Measurements from ENCODE around the gene ALDH1B1. TPM values are rescaled to one million over a fixed set of nuclear protein-coding genes. Genes with fewer than 3 reads are reported as not detected.

The ALDH1B1 gene
- total RNA-seq, 1 donor from 2014 or later = 9.0 TPM

GRCh38 chr9:38431116-38431515, 38.6 kb downstream of the ALDH1B1 start:
- intact Hi-C loops (cut with micrococcal nuclease) = no loop called here
- H3K27me3 Mint-ChIP-seq = peaks cover 20% of the 10 kb centered on the region
- DNase-seq (no peak), ATAC-seq (ENCODE audit: low read depth) (no peak)
- no peak overlapping the region for H3K27ac Mint-ChIP-seq
- TF ChIP-seq, protein P1, sequence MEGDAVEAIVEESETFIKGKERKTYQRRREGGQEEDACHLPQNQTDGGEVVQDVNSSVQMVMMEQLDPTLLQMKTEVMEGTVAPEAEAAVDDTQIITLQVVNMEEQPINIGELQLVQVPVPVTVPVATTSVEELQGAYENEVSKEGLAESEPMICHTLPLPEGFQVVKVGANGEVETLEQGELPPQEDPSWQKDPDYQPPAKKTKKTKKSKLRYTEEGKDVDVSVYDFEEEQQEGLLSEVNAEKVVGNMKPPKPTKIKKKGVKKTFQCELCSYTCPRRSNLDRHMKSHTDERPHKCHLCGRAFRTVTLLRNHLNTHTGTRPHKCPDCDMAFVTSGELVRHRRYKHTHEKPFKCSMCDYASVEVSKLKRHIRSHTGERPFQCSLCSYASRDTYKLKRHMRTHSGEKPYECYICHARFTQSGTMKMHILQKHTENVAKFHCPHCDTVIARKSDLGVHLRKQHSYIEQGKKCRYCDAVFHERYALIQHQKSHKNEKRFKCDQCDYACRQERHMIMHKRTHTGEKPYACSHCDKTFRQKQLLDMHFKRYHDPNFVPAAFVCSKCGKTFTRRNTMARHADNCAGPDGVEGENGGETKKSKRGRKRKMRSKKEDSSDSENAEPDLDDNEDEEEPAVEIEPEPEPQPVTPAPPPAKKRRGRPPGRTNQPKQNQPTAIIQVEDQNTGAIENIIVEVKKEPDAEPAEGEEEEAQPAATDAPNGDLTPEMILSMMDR (IDR thresholded peaks at IDR 0.05) = no peak
- H3K4me3 Mint-ChIP-seq = no peak overlapping the region
- H3K9me3 Mint-ChIP-seq = no peaks in the 10 kb centered on the region
- H3K4me1 Mint-ChIP-seq = no peaks in the 10 kb centered on the region
- POLR2A ChIA-PET = no interaction called here
- CTCF ChIA-PET = interaction anchor here (5.0 kb wide), 1 partner anchor 517 kb away, joined by 39 read pairs; no protein-coding TSS in a partner anchor
- no peaks in the 10 kb centered on the region for H3K36me3 Mint-ChIP-seq (ENCODE audit: low read depth)

- Mint-ChIP-seq H3K4me3 (no peak overlapping the region), H3K9me3 (no peaks in the 10 kb centered on the region), H3K27ac (no peak overlapping the region), H3K36me3 (ENCODE audit: low read depth) (no peaks in the 10 kb centered on the region), H3K27me3 (peaks cover 15% of the 10 kb centered on the region), H3K4me1 (peaks cover 2% of the 10 kb centered on the region)
- intact Hi-C loops (cut with micrococcal nuclease) = loop anchor here (1.0 to 2.0 kb wide), 2 partner anchors 62 to 520 kb away; no protein-coding TSS in a partner anchor
- POLR2A ChIA-PET = no interaction called here
- no peak for DNase-seq
- no peak for ATAC-seq (ENCODE audit: low read depth)
- CTCF ChIA-PET = interaction anchor here (1.1 to 5.0 kb wide), 4 partner anchors 16 to 521 kb away, joined by 3 to 39 read pairs (median 4); no protein-coding TSS in a partner anchor
- TF ChIP-seq, protein P1 (IDR thresholded peaks at IDR 0.05) = peak; percentile 30
Measured at GRCh38 chr9:38432922-38433510, 40.5 kb downstream of the ALDH1B1 start.

GRCh38 chr9:38434365-38434764, 41.9 kb downstream of the ALDH1B1 start:
- Mint-ChIP-seq H3K4me1 (peaks cover 2% of the 10 kb centered on the region), H3K4me3 (no peak overlapping the region), H3K27me3 (peaks cover 14% of the 10 kb centered on the region), H3K36me3 (ENCODE audit: low read depth) (no peaks in the 10 kb centered on the region), H3K9me3 (no peaks in the 10 kb centered on the region), H3K27ac (no peak overlapping the region)
- ChIA-PET POLR2A (no interaction called here), CTCF (interaction anchor here (1.2 to 5.0 kb wide), 2 partner anchors 17 to 521 kb away, joined by 3 to 39 read pairs; no protein-coding TSS in a partner anchor)
- ATAC-seq (ENCODE audit: low read depth) (no peak), DNase-seq (no peak)
- TF ChIP-seq, protein P1 (IDR thresholded peaks at IDR 0.05) = no peak
- intact Hi-C loops (cut with micrococcal nuclease) = no loop called here

DNA sequence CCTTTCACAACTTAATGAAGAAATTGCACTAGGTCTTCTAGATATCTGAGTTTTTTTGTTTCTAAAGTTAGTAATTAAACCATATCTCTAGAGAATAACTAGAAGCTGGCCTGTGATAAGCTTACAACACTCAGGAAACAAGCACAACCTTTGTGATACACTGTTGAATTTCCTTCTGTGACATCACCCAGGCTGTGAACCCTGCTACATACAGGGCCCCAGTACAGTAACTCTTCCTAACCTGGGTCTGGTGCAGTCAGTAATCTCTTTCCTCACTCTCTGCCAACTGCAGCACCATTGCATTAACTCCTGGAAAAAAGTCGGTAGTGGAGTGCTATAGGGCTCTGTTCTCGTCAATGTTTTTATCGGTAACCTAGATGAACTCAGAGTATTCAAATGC, 42.4 kb downstream of the ALDH1B1 start:
- CTCF ChIA-PET = interaction anchor here (1.2 to 5.0 kb wide), 2 partner anchors 17 to 521 kb away, joined by 3 to 39 read pairs; no protein-coding TSS in a partner anchor

DNA sequence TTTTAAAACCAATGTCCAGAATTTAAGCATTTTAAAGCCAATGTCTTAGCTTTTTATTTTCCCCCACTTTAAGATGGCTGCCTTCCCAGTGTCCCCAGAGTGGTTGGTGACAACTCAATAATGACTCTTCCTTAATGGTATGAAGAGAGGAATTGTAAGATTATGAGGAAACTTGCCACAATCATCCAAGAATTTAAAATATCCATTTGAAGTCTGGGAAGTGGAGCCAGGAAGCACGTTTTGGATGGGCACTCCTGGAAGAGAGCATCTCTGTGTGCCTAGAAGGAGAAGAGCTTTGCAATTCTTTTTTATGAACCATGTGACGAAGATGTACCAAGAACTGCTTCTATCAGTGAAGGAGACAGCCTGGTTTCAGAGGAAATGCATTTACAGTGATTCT, 43.0 kb downstream of the ALDH1B1 start:
- no peaks in the 10 kb centered on the region for H3K36me3 Mint-ChIP-seq (ENCODE audit: low read depth)
- peaks cover 13% of the 10 kb centered on the region for H3K27me3 Mint-ChIP-seq
- CTCF ChIA-PET = interaction anchor here (5.0 kb wide), 1 partner anchor 522 kb away, joined by 39 read pairs; no protein-coding TSS in a partner anchor
- intact Hi-C loops (cut with micrococcal nuclease) = no loop called here
- TF ChIP-seq, protein P1 (IDR thresholded peaks at IDR 0.05) = no peak
- H3K9me3 Mint-ChIP-seq = no peaks in the 10 kb centered on the region
- ATAC-seq (ENCODE audit: low read depth) (no peak), DNase-seq (no peak)
- H3K4me1 Mint-ChIP-seq = peaks cover 2% of the 10 kb centered on the region
- H3K4me3 Mint-ChIP-seq = no peak overlapping the region
- no peak overlapping the region for H3K27ac Mint-ChIP-seq
- POLR2A ChIA-PET = no interaction called here

More for the DNA sequence above, 42.4 kb downstream of the ALDH1B1 start:
- TF ChIP-seq, protein P1 (IDR thresholded peaks at IDR 0.05) = no peak
- Mint-ChIP-seq H3K4me3 (no peak overlapping the region), H3K27me3 (peaks cover 14% of the 10 kb centered on the region), H3K36me3 (ENCODE audit: low read depth) (no peaks in the 10 kb centered on the region), H3K9me3 (no peaks in the 10 kb centered on the region), H3K4me1 (peaks cover 2% of the 10 kb centered on the region), H3K27ac (no peak overlapping the region)
- POLR2A ChIA-PET = no interaction called here
- ATAC-seq (ENCODE audit: low read depth) (no peak), DNase-seq (no peak)
- intact Hi-C loops (cut with micrococcal nuclease) = no loop called here
